Measurements from ENCODE around the gene DLEC1. TPM values are rescaled to one million over a fixed set of nuclear protein-coding genes. Genes with fewer than 3 reads are reported as not detected.

Gene DLEC1
- total and polyA plus RNA-seq, 9 of the 15 experiments (the other 6 are each of a cell fraction or from before 2014, with no cell fraction given), result 0.07 to 0.08 TPM; not detected in 7

DNA sequence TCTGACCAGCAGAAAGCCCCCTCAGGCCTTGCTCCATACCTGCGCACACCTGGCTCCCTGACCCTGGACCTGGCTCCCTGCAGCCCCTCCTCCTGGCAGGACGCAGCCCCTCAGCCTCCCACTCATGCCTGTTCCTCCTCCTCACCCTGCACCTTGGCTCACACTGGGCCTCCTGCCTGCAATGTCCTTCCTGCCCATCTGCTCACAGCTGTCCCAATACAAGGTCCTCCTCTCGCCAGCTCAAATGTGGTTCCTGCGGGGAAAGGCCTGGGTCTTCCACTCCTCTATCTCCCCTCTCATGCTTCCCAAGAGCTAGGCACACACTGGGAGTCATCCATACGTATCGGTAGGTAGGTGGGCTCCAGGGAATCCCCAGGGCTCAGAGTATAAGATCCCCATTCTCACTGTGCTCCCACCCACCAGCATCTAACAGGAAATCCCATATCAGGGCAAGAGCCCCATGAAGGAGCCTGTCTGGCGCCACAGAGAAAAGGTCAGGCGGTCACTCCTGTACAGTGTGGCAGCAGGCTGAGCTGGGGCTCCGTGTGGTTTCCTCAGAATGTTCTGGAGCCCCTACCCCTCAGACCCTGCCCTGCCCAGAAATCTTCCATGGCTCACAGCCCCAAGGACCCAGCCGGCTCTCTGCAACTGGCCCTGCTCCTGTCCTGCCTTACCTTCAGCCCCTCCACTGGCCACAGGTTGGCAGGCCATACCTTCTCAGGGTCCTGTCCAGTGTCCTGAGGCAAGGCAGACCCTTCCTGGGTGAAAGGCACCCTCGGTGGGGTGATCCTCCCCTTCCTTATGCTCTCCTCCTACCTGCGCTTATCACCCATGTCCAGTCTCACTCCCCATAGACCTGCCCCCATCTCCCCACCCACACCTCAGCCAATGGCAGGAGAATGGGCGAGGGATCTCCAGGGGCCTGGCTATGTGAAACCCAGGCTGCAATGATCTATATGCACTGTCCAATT, 20.4 kb upstream of the DLEC1 start (continued):
- TF ChIP-seq, protein P1, sequence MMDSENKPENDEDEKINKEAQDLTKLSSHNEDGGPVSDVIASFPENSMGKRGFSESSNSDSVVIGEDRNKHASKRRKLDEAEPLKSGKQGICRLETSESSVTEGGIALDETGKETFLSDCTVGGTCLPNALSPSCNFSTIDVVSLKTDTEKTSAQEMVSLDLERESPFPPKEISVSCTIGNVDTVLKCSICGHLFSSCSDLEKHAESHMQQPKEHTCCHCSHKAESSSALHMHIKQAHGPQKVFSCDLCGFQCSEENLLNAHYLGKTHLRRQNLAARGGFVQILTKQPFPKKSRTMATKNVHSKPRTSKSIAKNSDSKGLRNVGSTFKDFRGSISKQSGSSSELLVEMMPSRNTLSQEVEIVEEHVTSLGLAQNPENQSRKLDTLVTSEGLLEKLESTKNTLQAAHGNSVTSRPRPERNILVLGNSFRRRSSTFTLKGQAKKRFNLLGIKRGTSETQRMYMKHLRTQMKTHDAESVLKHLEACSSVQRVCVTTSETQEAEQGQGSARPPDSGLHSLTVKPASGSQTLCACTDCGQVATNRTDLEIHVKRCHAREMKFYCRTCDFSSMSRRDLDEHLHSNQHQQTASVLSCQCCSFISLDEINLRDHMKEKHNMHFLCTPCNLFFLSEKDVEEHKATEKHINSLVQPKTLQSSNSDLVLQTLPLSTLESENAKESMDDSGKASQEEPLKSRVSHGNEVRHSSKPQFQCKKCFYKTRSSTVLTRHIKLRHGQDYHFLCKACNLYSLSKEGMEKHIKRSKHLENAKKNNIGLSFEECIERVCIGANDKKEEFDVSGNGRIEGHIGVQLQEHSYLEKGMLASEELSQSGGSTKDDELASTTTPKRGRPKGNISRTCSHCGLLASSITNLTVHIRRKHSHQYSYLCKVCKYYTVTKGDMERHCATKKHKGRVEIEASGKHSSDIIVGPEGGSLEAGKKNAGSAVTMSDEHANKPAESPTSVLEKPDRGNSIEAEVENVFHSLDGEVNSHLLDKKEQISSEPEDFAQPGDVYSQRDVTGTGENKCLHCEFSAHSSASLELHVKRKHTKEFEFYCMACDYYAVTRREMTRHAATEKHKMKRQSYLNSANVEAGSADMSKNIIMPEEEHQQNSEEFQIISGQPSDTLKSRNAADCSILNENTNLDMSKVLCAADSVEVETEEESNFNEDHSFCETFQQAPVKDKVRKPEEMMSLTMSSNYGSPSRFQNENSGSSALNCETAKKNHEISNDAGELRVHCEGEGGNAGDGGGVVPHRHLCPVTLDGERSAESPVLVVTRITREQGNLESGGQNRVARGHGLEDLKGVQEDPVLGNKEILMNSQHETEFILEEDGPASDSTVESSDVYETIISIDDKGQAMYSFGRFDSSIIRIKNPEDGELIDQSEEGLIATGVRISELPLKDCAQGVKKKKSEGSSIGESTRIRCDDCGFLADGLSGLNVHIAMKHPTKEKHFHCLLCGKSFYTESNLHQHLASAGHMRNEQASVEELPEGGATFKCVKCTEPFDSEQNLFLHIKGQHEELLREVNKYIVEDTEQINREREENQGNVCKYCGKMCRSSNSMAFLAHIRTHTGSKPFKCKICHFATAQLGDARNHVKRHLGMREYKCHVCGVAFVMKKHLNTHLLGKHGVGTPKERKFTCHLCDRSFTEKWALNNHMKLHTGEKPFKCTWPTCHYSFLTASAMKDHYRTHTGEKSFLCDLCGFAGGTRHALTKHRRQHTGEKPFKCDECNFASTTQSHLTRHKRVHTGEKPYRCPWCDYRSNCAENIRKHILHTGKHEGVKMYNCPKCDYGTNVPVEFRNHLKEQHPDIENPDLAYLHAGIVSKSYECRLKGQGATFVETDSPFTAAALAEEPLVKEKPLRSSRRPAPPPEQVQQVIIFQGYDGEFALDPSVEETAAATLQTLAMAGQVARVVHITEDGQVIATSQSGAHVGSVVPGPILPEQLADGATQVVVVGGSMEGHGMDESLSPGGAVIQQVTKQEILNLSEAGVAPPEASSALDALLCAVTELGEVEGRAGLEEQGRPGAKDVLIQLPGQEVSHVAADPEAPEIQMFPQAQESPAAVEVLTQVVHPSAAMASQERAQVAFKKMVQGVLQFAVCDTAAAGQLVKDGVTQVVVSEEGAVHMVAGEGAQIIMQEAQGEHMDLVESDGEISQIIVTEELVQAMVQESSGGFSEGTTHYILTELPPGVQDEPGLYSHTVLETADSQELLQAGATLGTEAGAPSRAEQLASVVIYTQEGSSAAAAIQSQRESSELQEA (IDR thresholded peaks at IDR 0.05; ENCODE audit: low read depth), result 0 out of 2 replicates have a peak, but pooled peaks have one; percentile 49
- TF ChIP-seq, protein P2, sequence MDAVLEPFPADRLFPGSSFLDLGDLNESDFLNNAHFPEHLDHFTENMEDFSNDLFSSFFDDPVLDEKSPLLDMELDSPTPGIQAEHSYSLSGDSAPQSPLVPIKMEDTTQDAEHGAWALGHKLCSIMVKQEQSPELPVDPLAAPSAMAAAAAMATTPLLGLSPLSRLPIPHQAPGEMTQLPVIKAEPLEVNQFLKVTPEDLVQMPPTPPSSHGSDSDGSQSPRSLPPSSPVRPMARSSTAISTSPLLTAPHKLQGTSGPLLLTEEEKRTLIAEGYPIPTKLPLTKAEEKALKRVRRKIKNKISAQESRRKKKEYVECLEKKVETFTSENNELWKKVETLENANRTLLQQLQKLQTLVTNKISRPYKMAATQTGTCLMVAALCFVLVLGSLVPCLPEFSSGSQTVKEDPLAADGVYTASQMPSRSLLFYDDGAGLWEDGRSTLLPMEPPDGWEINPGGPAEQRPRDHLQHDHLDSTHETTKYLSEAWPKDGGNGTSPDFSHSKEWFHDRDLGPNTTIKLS (IDR thresholded peaks at IDR 0.05; ENCODE audit: borderline replicate concordance, low read depth), result no peak
- TF ChIP-seq ETV1 (tag; conservative IDR thresholded peaks at IDR 0.05; ENCODE audit: low read depth) (no peak), MEF2A (IDR thresholded peaks at IDR 0.05; ENCODE audit: control insufficient read depth, low read depth, low read length) (no peak), CBX5 (IDR thresholded peaks at IDR 0.05; ENCODE audit: borderline replicate concordance, low read depth) (no peak), HDAC3 (IDR thresholded peaks at IDR 0.05; ENCODE audit: borderline replicate concordance, partially characterized antibody) (no peak), SMARCA5 (IDR thresholded peaks at IDR 0.05) (no peak), TAF9B (IDR thresholded peaks at IDR 0.05; ENCODE audit: partially characterized antibody) (no peak), HIVEP1 (CRISPR knock-in tag; IDR thresholded peaks at IDR 0.05) (no peak), TAF7 (tag; IDR thresholded peaks at IDR 0.05) (no peak)
- TF ChIP-seq, protein P3, sequence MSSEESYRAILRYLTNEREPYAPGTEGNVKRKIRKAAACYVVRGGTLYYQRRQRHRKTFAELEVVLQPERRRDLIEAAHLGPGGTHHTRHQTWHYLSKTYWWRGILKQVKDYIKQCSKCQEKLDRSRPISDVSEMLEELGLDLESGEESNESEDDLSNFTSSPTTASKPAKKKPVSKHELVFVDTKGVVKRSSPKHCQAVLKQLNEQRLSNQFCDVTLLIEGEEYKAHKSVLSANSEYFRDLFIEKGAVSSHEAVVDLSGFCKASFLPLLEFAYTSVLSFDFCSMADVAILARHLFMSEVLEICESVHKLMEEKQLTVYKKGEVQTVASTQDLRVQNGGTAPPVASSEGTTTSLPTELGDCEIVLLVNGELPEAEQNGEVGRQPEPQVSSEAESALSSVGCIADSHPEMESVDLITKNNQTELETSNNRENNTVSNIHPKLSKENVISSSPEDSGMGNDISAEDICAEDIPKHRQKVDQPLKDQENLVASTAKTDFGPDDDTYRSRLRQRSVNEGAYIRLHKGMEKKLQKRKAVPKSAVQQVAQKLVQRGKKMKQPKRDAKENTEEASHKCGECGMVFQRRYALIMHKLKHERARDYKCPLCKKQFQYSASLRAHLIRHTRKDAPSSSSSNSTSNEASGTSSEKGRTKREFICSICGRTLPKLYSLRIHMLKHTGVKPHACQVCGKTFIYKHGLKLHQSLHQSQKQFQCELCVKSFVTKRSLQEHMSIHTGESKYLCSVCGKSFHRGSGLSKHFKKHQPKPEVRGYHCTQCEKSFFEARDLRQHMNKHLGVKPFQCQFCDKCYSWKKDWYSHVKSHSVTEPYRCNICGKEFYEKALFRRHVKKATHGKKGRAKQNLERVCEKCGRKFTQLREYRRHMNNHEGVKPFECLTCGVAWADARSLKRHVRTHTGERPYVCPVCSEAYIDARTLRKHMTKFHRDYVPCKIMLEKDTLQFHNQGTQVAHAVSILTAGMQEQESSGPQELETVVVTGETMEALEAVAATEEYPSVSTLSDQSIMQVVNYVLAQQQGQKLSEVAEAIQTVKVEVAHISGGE (CRISPR knock-in tag; IDR thresholded peaks at IDR 0.05), result 0 out of 6 replicates have a peak, but pooled peaks of 1 of the 3 experiments have one; percentile 18
